Left ventricle myocardium inferior (tissue), 1 donor: ENCODE data around the gene PGBD5. TPM values are rescaled to one million over a fixed set of nuclear protein-coding genes. Genes with fewer than 3 reads are reported as not detected.
A peak's percentile ranks its signal among the peaks of the same experiment; 100 is the strongest.

ENCODE experiments used
- DNase-seq: peaks from one replicate; pipeline ENCODE4 v3.0.0-alpha.2; 2020
- H3K27ac ChIP-seq: fragments of 200-600 bp; replicated peaks from 2 replicates; pipeline ENCODE4 v1.8.0; 2021
- H3K27me3 ChIP-seq: fragments of 200-600 bp; 2 replicates; pipeline ENCODE4 v1.8.0; 2021; ENCODE audit warnings: low read depth
- H3K36me3 ChIP-seq: fragments of 200-600 bp; 2 replicates; pipeline ENCODE4 v1.8.0; 2021
- H3K4me1 ChIP-seq: fragments of 200-600 bp; 2 replicates; pipeline ENCODE4 v1.8.0; 2021
- H3K4me3 ChIP-seq: fragments of 200-600 bp; 2 replicates; pipeline ENCODE4 v1.8.0; 2021; ENCODE audit warnings: mild to moderate bottlenecking, moderate library complexity
- H3K9me3 ChIP-seq: fragments of 200-600 bp; replicated peaks from 2 replicates; pipeline ENCODE4 v1.8.0; 2021
- intact Hi-C: fragments of 100-400 bp; cut with micrococcal nuclease; formaldehyde crosslinking; loops from one replicate; pipeline ENCODE4 v1.11.0; 2022
- total RNA-seq: library from RNA; stranded (reverse); fragmentation: NEBNext Ultra II Directional; extraction: Animal tissue kit (Norgen Biotek cat#: 25700); gene quantifications from one replicate; pipeline ENCODE4 v1.2.1, GENCODE V29; 2021
- TF ChIP-seq, protein P1 (sequence below): fragments of 200-600 bp; IDR thresholded peaks from 2 replicates; pipeline ENCODE4 v1.8.0; 2021; ENCODE audit warnings: antibody characterized with exemption, mild to moderate bottlenecking, borderline replicate concordance
- donor health status: DM: no; HTN: yes; CAD: no; lungs with severe emphysema.

PGBD5 gene
- total RNA-seq, 1 donor from 2014 or later: 10.6 TPM

DNA sequence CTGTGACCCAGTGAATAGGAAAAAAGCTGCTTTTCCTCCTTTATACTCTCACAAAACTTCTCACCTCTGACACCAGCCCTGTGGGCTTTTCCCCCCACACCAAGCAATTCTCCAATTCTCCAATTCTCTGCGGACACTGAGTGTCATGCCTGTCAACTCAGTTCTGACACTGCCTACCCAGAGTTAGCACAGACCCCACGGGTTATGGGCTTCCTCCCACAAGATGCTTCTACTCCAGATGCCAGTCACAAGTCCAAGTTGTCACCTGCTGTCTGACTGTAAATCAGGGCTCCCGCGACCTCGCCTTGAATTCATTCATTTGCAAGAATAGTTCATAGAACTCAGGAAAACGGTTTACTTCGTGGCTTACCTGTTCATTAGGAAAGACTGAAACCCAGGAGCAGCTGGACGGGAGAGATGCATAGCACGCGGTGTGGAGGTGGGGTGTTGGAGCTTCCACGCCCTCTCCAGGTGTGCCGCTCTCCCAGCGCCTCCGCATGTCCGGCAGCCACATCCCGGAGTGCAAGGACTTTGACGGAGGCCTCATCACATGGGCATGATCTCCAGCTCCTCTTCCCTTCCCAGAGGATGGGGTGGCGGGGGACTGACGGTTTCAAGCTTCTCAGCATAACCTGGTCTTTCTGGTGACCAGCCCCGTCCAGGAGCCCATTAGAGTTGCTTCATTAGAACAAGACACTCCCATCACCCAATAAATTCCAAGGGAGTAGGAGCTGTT, 154.7 kb downstream of the PGBD5 start:
- peaks cover 27% of the 10 kb centered on the region for H3K36me3 ChIP-seq
- no peak overlapping the region for H3K4me3 ChIP-seq
- H3K4me1 ChIP-seq: peaks cover 33% of the 10 kb centered on the region
- H3K27me3 ChIP-seq: no peaks in the 10 kb centered on the region
- DNase-seq: no peak
- H3K9me3 ChIP-seq: no peaks in the 10 kb centered on the region
- intact Hi-C loops: no loop called here
- peak overlapping the region; percentile 65 for H3K27ac ChIP-seq
- TF ChIP-seq, protein P1, sequence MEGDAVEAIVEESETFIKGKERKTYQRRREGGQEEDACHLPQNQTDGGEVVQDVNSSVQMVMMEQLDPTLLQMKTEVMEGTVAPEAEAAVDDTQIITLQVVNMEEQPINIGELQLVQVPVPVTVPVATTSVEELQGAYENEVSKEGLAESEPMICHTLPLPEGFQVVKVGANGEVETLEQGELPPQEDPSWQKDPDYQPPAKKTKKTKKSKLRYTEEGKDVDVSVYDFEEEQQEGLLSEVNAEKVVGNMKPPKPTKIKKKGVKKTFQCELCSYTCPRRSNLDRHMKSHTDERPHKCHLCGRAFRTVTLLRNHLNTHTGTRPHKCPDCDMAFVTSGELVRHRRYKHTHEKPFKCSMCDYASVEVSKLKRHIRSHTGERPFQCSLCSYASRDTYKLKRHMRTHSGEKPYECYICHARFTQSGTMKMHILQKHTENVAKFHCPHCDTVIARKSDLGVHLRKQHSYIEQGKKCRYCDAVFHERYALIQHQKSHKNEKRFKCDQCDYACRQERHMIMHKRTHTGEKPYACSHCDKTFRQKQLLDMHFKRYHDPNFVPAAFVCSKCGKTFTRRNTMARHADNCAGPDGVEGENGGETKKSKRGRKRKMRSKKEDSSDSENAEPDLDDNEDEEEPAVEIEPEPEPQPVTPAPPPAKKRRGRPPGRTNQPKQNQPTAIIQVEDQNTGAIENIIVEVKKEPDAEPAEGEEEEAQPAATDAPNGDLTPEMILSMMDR: no peak

- TF ChIP-seq, protein P1: no peak
- Histone ChIP-seq H3K4me3 (no peak overlapping the region), H3K4me1 (peaks cover 33% of the 10 kb centered on the region), H3K9me3 (no peaks in the 10 kb centered on the region), H3K36me3 (peaks cover 27% of the 10 kb centered on the region), H3K27ac (peak overlapping the region; percentile 65), H3K27me3 (no peaks in the 10 kb centered on the region)
- DNase-seq: no peak
- intact Hi-C loops: no loop called here
These were observed 155.4 kb downstream of the PGBD5 start for GRCh38 chr1:230270559-230271281.

GRCh38 chr1:230270185-230270558, 156.0 kb downstream of the PGBD5 start:
- TF ChIP-seq, protein P1: no peak
- no peaks in the 10 kb centered on the region for H3K9me3 ChIP-seq
- H3K27ac ChIP-seq: peak overlapping the region; percentile 65
- peaks cover 33% of the 10 kb centered on the region for H3K4me1 ChIP-seq
- no peak for DNase-seq
- H3K4me3 ChIP-seq: no peak overlapping the region
- intact Hi-C loops: no loop called here
- H3K27me3 ChIP-seq: no peaks in the 10 kb centered on the region
- peaks cover 27% of the 10 kb centered on the region for H3K36me3 ChIP-seq

DNA sequence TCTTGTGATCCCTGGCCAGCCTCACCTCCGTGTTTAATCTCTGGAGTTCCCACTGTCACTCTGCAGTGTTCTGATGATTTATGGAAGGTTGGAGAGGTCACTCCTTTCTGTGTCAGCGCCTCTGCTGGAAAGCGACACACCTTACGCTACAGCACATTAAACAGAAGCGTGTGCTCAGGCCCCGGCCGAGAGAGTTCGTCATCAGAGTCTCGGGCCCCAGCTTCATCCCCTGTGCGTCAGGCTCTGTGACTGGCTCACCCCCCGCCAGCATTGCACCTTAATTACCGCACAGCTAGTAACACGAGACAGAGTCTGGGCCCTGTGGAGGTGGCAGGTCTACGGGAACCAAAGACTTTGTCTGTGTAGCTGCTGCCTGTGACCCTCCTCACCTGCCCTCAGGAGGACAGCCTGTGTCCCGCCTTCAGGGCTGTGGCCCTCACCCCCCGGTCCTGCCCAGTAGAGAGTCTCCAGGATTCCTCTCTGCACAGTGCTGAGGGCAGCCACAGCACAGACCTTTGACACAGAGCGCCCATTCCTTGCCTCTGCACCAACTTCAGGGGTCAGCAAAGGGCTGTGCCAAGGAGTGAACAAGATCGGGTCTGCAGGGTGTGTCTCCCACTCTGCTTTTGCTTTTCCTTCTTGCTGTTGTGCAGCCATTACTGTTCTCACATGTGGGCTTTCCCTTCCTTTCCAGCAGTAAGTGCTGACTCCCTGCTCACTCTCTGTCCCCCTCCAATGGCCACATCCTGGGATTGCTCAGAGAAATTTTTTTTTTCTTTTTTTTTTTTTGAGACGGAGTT, 157.6 kb downstream of the PGBD5 start:
- TF ChIP-seq, protein P1: peak; percentile 70
- Histone ChIP-seq H3K36me3 (peaks cover 31% of the 10 kb centered on the region), H3K4me1 (peaks cover 33% of the 10 kb centered on the region), H3K4me3 (no peak overlapping the region), H3K9me3 (no peaks in the 10 kb centered on the region), H3K27me3 (no peaks in the 10 kb centered on the region), H3K27ac (no peak overlapping the region)
- DNase-seq: no peak
- intact Hi-C loops: no loop called here

DNA sequence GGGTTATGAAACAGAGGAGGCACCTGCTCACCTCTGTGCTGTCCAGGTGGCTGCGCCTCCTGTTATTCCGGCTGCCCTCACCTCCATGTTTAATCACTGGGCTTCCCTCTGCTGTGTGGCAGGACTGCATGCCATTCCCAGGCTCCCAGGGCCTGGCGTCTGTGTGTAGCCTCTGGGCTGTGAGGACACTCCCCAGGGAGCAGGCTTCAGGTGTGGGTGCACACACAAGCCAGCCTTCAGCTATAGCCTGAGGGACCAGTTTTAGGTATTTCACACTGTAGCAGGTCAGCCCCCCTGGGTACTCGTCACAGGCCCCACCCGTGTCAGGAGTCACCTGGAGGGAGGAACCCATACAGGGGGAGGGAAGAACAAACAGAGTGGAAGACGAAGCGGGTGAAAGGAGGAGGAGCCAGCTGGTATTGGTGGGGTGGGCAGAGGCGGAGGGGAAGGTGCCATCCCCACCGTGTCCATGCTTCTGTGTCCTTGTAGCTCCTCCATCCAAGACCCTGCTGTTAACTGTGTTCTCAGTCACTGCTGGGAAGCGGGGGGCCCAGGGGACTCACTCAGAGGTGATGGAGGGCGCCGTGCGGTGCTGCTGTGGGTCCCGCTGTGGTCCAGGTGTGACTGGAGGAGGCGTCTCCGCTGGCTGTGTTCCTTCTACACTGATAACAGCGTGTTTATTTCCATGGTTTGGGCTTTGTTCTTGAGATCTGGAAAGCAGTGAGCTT, 158.6 kb downstream of the PGBD5 start:
- Histone ChIP-seq H3K9me3 (no peaks in the 10 kb centered on the region), H3K36me3 (peaks cover 41% of the 10 kb centered on the region), H3K27ac (no peak overlapping the region), H3K27me3 (no peaks in the 10 kb centered on the region), H3K4me3 (no peak overlapping the region), H3K4me1 (peaks cover 33% of the 10 kb centered on the region)
- DNase-seq: no peak
- intact Hi-C loops: no loop called here
- TF ChIP-seq, protein P1: no peak
